ES-I3 (cell line): ENCODE data around the gene KRT79.

Experiments
- H3K36me3 ChIP-seq: 2 replicates; pipeline ENCODE4 v1.6.1; 2013; ENCODE audit warnings: mild to moderate bottlenecking, low read length, control low read depth, moderate library complexity; ENCODE audit not compliant: insufficient read depth
- H3K4me1 ChIP-seq: 2 replicates; pipeline ENCODE4 v1.6.1; 2013; ENCODE audit warnings: mild to moderate bottlenecking, control low read depth, low read length; ENCODE audit not compliant: insufficient read depth
- H3K9ac ChIP-seq: 2 replicates; pipeline ENCODE4 v1.6.1; 2013; ENCODE audit warnings: low read depth, mild to moderate bottlenecking, low read length, moderate library complexity
- H3K9me3 ChIP-seq: 2 replicates; pipeline ENCODE4 v1.6.1; 2013; ENCODE audit warnings: mild to moderate bottlenecking, low read length, moderate library complexity; ENCODE audit not compliant: control insufficient read depth, insufficient read depth

KRT79 gene

GRCh38 chr12:52832985-52833905, 866 bp downstream of the KRT79 start:
- Histone ChIP-seq H3K9me3 (no peaks in the 10 kb centered on the region), H3K9ac (no peak overlapping the region), H3K4me1 (peaks cover 9% of the 10 kb centered on the region; the same call in 1 of the 2 replicates), H3K36me3 (no peaks in the 10 kb centered on the region)

GRCh38 chr12:52832451-52832850, 1.7 kb downstream of the KRT79 start:
- Histone ChIP-seq H3K4me1 (peaks cover 6% of the 10 kb centered on the region; the same call in 1 of the 2 replicates), H3K9ac (no peak overlapping the region), H3K36me3 (no peaks in the 10 kb centered on the region), H3K9me3 (no peaks in the 10 kb centered on the region)

DNA sequence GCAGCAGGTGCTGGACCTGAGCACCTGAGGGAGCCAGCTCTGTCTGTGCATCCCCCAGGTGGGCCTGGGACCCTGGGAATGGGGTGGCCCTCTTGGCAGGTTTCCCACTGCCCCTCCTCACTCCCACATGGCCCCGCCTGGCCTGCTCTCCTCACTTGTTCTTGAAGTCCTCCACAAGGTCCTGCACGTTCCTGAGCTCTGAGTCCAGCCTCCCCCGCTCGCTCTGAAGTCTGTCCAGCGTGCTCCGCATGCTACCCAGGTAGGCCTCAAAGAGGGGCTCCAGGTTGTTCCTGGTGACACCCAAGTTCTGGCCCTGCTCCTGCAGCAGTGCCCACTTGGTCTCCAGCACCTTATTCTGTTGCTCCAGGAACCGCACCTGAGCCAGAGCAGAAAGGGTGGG, 2.9 kb downstream of the KRT79 start:
- Histone ChIP-seq H3K9ac (no peak overlapping the region), H3K36me3 (no peaks in the 10 kb centered on the region), H3K9me3 (no peaks in the 10 kb centered on the region), H3K4me1 (no peaks in the 10 kb centered on the region)

DNA sequence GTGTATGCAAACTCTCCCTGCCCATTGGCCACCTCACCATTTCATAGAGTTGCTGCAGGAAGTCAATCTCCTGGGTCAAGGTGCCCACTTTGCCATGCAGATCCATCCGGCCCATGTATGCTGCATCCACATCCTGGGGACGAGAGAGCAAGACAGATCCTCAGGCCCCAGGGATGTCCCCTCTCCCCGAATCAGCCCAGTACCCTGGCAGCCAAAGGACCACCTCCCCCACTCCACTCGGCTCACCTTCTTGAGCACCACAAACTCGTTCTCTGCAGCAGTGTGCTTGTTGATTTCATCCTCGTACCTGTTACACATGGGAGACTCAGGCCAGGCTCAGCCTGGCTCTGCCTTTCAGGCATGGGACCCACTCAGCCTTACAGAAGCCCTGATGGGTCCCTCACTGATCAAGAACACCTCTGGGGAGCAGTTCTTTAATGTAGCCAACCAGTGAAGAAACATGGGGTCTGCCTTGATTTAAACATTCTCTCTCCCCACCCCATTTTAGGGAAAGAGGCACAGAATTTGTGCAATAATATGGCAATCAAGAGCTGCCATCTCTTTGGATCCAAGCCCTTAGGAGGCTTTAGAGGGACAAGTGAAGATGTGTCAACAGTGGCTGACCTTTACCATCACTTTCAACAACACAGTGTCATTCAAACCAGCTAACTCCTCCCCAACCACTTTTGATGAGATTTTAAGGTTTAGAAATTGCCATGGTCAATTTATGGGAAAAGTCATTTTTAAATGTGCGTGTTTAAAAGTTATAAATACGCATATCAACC, 3.9 kb downstream of the KRT79 start:
- H3K36me3 ChIP-seq, result no peaks in the 10 kb centered on the region
- no peak overlapping the region for H3K9ac ChIP-seq

DNA sequence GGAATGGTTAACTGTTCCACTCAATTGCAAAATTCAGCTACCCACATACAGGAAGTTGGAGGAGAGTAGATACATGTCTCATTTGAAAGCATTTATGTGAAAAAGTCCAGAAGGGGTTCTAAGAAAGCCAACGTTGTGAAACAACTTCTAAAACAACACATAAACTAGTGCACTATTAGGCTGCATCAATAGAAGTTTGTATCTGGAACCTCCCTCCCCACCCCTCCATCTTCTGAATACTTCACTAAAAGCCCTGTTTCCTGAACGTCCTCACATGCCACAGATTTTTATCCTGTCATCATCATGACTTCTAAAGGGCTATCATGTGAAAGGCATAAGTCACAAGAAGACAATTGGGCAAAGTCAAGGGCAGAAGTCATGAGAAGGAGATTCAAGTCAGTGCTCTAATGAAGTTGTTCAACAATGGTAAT, 5.5 kb downstream of the KRT79 start:
- Histone ChIP-seq H3K4me1 (no peaks in the 10 kb centered on the region), H3K9ac (no peak overlapping the region), H3K36me3 (no peaks in the 10 kb centered on the region), H3K9me3 (no peaks in the 10 kb centered on the region)

More for the DNA sequence above, 3.9 kb downstream of the KRT79 start:
- Histone ChIP-seq H3K9me3 (no peaks in the 10 kb centered on the region), H3K4me1 (no peaks in the 10 kb centered on the region)

GRCh38 chr12:52828156-52828555, 6.0 kb downstream of the KRT79 start:
- Histone ChIP-seq H3K4me1 (no peaks in the 10 kb centered on the region), H3K9ac (no peak overlapping the region), H3K36me3 (no peaks in the 10 kb centered on the region), H3K9me3 (no peaks in the 10 kb centered on the region)

- Histone ChIP-seq H3K9me3 (no peaks in the 10 kb centered on the region), H3K9ac (no peak overlapping the region), H3K36me3 (no peaks in the 10 kb centered on the region), H3K4me1 (no peaks in the 10 kb centered on the region)
Observed at GRCh38 chr12:52827499-52828090, 6.5 kb downstream of the KRT79 start.

DNA sequence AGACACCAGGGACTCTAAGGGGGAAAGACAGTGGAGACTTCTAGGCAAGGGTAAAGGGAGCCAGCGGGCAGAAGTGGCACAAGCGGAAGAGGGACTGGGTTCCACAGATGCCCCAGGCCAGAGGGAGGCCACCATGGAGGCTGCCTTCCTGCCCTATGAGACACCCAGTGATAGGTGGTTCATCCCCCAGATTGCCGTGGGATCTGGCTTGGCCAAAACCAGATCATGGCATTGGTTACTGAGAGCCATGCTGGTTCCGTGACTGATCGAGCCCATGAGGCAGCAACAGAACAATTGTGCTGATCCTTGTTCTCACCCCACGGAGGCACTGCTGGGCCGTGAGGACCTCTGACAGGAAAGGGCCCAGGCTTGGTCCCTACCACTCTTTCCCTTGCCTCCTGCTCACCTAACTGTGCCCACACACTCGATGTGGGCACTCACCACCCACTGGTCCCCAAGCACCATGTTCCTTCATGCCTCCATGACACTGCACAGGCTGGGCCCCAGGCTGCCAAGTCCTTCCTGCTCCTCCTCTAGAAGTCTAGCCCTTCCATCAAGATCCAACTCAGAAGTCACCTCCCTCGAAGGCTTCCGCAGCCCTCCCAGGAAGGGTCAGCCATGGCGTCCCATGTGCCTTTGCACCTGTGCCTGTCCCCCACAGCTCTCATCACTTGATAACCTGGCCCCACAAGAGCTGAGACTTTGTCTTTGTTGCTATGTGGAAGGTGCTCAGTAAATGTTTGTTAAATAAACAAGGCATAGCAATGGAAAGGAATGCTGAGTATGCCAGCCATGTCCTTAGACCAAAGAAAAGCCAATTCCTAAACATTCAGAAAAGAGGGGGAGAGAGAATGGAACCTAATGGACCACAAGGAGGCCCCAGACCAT, 7.3 kb downstream of the KRT79 start:
- Histone ChIP-seq H3K4me1 (no peaks in the 10 kb centered on the region), H3K9ac (no peak overlapping the region), H3K9me3 (no peaks in the 10 kb centered on the region), H3K36me3 (no peaks in the 10 kb centered on the region)

DNA sequence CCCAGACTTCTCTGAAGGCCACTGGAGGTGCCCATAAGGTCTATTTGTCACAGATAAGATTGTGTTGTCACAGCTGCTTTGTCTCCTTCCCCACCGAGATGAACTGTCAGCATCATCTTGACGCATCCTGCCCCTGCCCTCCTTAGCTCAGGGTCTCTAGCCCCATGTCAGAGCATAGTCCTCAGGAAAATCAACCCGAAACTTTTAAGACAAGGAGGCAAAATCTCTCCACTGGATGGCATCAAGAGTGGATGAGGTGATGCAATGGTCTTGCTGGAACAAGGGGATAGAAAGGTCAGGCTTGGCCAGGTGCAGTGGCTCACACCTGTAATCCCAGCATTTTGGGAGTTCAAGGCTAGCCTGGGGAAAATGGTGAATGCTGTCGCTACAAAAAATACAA, 8.2 kb downstream of the KRT79 start:
- H3K9ac ChIP-seq, result no peak overlapping the region
- no peaks in the 10 kb centered on the region for H3K9me3 ChIP-seq
- H3K4me1 ChIP-seq, result no peaks in the 10 kb centered on the region
- no peaks in the 10 kb centered on the region for H3K36me3 ChIP-seq

- Histone ChIP-seq H3K4me1 (no peaks in the 10 kb centered on the region), H3K9ac (no peak overlapping the region), H3K9me3 (no peaks in the 10 kb centered on the region), H3K36me3 (no peaks in the 10 kb centered on the region)
Observed at GRCh38 chr12:52824741-52825410, 9.2 kb downstream of the KRT79 start.

- H3K4me1 ChIP-seq, result no peaks in the 10 kb centered on the region
- no peak overlapping the region for H3K9ac ChIP-seq
- H3K9me3 ChIP-seq, result no peaks in the 10 kb centered on the region
- no peaks in the 10 kb centered on the region for H3K36me3 ChIP-seq
Observed at GRCh38 chr12:52823761-52824450, 10.2 kb downstream of the KRT79 start.

DNA sequence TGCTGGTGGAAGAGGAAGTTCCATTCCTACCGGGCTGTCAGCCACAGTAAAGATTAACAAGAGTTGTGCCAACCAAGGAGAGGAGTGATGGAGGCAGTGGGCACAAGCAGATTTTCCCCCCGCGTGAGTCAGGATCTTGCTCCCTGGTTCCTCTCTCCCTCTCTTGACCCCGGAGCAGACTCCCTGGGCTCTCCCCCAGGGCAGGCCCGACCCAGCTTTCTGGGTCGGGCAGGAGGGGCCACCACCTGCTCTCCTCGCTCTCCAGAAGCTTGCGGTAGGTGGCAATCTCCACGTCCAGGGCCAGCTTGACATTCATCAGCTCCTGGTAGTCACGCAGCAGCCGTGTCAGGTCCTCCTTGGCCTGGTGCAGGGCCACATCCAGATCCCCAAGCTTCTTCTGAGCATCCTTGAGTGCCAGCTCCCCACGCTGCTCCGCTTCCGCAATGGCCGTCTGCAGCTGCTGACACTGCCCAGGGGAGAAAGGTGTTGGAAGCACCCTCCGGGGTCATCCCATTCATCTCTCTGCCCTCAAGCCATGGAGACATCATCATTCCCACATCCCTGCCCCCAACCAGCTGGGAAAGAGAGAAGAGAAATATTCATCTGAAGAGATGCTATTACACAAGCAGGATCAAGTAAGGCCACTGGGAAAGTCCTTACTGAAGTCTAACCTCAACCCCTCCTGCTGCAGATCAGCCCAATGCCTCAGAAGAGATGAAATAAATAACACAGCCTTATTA, 11.2 kb downstream of the KRT79 start:
- no peaks in the 10 kb centered on the region for H3K36me3 ChIP-seq
- H3K9ac ChIP-seq, result no peak overlapping the region
- H3K9me3 ChIP-seq, result no peaks in the 10 kb centered on the region
- no peaks in the 10 kb centered on the region for H3K4me1 ChIP-seq
